HG02763 (cell line): ENCODE data around the gene CACNA2D2.
"Not testable (repeated sequence)": the region's sequence is repeated elsewhere in the genome, so short reads cannot be mapped to it uniquely, and the experiment has no call there.

Experiments
- ATAC-seq: cut with Tn5 transposase; IDR thresholded peaks from one replicate; pipeline ENCODE4 v1.9.1; 2021; ENCODE audit warnings: mild to moderate bottlenecking, moderate library complexity; ENCODE audit not compliant: unreplicated experiment

Gene CACNA2D2

DNA sequence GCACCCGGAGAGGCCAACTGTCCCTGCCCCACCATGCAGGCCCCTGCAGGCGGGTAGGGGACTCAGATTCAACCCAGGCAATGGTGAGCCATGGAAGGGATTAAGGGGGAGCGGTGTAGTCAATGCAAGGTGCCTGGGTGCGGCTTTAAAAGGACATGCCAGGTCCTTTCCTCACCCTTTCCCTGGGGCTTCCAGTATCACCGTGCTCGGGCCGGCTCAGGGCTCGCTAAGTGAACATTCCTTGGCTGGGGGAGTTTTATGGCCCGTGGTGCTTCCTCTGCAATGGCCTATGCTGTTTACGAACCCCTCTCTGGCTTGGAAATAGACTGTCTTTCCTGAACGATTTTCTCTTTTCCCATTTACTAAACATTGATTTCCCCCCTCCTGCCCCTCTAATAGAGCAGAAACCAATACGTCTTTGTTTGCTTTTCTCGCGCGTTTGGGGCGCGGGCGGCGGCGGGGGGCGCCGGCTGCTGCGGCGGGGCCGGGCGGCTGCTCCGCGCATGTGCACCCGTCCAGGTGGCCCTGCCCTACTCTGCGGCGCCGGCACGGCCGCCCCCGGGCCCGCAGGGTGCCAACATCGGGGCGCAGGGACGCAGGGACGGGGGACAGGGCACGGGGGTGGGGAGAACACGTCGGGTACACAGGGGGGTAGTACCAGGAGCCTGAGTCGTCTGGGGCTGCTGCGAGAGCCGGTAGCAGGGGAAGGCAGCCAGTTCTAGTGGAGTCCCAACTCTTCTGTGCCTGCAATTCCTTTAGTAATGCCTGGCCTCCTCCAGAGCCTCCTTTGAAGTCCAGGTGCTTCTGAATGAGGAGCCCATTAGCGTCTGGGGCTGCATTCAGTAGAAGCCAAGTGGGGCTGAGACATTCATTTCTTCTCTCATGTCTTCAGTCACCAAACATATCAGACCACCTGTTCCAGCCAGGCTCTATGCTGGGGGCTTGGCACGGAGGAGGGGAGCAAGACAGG lies 26.9 kb upstream of the CACNA2D2 start:
- ATAC-seq: no peak

DNA sequence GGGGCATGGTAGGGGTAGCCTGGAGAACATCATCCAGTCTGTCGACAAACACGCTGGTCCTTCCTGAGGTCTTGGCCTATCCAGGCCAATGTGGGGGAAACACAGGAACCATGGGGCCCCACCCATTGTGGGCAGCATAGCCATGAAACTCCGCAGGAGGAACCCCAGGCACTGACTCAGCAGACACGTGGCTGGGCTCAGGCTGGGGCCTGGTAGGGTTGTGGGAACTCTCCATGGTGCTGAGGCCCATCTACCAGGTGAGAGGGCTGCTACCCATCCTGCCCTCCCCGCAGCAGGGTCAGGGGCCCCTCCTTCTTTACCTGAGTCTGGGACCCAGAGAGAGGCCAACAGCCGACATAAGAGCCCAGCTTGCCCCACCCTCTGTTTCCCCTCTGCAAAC lies 22.6 kb upstream of the CACNA2D2 start:
- ATAC-seq: no peak

- ATAC-seq: no peak
Measured at GRCh38 chr3:50525191-50525910, 21.9 kb upstream of the CACNA2D2 start.

DNA sequence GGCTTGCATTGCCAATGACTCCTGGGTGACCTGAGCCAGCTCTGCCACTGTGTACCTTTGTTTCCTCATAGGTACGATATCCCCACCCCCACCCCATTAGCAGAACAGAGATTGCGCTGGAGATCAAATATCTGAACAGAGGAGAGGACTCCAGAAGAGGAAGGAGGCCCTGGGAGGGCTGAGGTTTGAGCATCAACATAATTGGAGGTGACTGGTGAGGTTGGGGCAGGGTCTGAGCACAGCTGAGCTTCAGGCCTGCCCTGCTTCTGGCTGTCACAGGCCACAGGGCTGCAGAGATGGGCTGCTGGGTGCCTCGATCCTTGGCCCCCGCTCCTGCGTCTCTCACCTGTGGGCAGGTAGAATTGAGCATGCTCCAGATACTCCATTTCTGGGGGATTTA lies 21.3 kb upstream of the CACNA2D2 start:
- no peak for ATAC-seq

DNA sequence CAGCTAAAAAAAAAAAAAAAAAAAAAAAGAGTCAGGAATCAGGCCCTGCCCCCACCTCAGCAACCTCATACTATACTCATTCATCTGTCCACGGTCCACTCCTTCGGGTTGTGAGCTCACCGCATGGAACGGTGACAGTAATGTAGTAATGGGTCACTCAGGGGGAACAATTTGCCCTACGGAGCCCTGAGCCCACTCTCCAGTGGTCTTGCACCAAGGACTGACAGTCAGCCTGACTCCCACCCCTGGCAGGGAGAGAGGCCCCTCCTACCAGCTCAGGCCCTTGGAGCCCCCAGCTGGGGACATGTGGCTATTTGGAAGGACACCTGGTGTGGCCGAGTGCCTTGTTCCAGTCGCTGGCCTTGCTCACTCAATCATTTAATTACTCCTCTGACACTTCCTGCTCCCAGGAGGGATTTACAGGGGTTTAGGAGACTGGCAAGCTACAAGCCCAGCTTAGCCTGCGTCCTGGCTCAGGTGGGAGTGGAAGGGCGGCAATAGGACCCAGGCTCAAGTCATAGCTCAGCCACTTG lies 19.9 kb upstream of the CACNA2D2 start:
- ATAC-seq: no peak

DNA sequence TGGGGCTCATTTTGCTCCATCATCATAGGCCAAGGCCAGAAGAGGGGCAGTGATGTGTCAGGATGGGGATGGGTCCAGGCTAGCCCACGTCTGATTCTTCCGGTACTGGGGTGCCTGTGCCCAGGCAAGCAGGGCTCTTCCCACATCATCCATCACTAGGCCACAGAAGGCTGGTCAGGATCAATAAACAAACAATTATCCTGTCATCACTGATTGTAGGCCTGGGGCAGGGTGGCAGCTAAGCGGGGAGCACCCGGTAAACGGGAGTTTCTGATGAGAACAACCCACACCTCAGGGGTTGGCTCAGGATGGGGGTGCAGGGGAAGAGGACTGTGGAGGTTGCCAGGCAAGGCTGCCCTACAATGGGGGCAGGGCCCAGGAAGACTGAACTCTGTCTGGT lies 18.1 kb upstream of the CACNA2D2 start:
- ATAC-seq: no peak

- ATAC-seq: no peak
Measured at GRCh38 chr3:50520849-50521248, 17.4 kb upstream of the CACNA2D2 start.

GRCh38 chr3:50519471-50520089 lies 16.1 kb upstream of the CACNA2D2 start:
- ATAC-seq: no peak

DNA sequence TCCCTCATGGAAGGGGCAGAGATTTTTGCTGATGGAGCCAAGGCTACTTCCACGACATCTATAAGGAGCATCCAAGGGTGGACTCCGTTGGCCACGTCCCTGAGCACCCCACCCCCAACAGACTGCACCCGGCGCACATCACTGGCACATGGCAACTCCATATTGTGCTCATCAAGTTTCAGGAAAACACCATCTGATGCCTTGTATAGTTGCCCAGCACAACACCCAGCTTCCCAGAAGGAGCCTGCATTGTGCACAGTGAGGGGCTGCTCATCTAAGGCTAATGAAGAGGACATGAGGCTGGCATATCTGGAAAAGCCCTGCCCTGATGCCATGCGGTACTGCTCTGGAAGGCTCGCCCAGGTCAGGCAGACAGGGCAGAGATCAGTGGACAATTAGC lies 15.0 kb upstream of the CACNA2D2 start:
- ATAC-seq: no peak

GRCh38 chr3:50517721-50518206 lies 14.3 kb upstream of the CACNA2D2 start:
- ATAC-seq: no peak

DNA sequence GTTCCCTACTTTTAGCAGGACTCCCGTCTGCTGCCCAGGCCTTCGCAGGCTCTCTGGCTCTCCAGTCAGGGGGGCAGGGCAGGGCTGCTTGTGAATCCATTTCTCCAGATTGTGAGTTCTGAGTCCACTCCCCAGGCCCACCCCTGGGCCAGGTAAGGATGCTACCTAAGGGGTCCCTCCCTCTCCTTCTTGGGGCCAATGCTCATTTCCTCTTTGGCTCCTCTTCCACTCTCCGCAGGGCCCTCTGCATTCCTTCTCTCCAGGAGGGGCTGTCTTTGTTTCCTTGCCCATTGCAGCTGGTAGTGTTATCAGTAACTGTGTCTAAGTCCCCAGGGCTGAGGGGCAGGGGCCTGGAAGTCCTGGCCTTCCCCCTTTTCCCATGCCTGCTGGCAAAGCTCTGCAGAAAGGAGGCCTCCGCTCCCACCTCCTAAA lies 13.0 kb upstream of the CACNA2D2 start:
- no peak for ATAC-seq

DNA sequence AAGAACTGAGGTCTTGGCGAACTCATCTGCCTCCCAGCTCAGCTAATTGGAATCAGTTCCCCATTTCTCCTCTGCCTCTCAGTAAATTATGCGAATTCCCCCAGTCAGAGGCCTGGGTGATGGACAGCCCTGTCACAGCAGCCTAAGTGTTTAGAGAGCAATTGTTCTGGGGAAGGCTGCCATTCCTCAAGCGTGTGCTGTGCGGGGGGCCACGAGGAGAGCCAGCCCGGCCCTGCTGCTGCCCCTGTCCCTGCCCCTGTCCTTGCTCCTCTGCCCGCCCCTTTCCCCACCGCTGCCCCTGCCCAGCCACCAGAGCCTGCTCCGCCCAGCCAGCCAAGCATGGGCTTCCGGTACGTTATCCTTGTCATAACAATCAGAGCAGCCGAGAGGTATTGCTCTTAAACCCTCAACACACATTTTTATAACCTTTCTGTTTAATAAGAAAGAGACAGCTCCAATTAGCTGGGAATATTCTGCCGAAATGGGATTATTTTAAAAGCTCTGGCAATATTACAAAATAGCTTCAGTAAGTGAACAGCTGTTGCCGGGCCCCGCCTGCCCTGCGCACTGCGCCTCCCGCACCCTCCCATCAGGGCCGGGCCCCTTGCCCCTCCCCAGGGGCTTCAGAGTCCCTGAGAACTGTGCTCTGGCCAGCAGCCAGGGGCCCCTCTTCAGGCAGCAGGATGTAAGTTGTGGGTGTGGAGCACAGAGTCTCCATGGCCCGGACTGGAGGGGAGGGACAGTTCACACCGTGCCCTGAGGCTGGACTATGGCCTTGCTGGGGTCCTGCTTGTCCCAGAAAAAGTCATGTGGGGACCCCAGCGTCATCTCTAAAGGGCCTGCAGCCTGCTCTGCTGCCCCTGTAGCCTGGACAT lies 12.4 kb upstream of the CACNA2D2 start:
- no peak for ATAC-seq

DNA sequence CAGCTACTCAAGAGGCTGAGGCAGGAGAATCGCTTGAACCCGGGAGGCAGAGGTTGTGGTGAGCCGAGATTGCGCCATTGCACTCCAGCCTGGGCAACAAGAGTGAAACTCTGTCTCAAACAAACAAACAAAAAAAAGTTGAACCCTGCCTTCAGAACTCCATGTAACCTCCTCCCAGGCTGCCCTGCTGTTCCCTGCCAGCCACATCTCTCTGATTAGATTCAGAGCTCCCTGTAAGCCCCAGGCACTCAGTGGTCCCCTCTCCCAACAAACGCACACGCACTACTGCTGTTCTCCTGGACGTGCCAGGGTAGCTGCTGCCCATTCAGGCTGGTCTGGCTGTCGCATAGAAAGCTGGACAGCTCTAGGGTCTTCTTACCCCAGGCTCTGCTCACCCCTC lies 9.5 kb upstream of the CACNA2D2 start:
- ATAC-seq: not testable (repeated sequence)

- no peak for ATAC-seq
Measured at GRCh38 chr3:50512131-50512530, 8.7 kb upstream of the CACNA2D2 start.

DNA sequence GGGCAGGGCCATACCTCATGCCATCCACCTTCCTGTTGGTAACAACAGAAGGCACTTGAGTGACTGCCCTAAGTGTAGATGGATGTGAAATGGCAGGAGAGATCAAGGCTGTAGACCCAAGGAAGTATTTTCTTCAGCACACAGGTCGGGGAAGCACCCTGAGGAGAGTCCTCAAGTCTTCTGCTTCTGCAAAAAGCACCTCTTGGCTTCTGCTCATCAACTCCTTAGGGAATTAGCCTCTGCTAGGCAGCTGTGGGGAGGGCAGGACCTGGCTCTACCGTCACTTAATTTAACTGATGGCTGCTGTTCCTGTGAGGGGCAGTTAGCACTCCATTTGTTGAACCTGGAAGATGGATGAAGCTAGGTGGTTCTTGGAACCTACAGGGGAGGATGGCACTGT lies 6.9 kb upstream of the CACNA2D2 start:
- ATAC-seq: no peak

DNA sequence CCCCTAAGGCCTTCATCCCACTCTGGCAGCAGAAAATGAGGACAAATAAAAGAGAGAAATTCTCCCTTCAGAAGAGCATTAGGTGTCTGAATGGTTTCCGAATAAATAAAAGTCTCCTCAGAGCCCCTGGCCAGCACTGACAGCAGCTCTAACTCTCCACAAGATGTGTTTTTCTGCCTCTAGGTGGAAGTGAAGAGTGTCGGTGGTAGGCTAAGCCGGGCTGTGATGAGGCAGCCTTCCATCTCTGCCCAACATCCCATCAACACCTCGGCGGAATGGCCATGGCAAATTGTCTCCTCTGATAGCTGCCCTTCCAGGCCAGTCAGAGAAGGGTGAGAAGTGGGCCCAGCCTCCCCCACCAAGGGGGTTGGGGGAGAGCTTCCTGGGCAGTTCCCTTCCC lies 6.3 kb upstream of the CACNA2D2 start:
- ATAC-seq: no peak

DNA sequence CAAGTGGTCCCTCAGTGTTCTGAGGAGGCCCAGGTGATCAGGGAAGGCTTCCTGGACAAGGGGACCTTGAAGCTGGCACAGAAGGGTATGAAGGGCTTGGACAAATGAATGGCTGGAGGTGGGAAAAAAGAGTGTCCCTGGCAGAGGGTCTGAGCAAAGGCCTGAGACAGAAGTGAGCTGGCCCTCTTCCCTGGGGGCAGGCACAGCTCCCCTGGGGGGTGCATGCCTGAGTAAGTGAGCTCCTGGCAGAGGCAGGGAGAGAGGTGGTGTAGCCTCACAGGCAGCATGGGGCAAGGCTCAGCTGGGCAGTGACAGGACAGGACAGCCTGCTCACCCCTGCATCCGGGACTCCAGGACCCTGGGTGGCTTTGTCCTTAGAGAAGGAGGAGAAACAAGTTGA lies 5.4 kb upstream of the CACNA2D2 start:
- no peak for ATAC-seq

GRCh38 chr3:50506169-50506568 lies 2.7 kb upstream of the CACNA2D2 start:
- no peak for ATAC-seq

DNA sequence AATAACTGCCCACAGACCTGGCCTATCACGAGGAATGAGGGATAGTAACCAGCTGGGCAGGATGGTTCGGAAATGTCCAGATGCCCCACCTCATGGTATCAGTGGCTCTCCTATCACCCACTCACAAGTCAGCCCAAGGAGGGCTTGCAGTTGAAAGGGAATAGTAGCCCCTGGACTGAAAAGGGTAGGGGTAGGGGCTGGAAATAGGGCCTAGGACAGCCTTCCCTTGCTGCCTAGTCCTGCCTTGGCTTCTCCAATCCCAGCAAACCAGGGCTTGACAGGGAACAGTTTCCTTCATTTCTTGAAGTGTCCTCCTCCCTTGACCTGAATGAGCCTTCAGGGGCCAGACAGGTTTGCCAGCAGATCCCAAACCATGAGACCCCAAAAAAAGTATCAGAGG lies 1.2 kb upstream of the CACNA2D2 start:
- no peak for ATAC-seq
